ENCODE data around the gene WDR31. TPM values are rescaled to one million over a fixed set of nuclear protein-coding genes. Genes with fewer than 3 reads are reported as not detected.
A peak's percentile ranks its signal among the peaks of the same experiment; 100 is the strongest.
"Not testable (repeated sequence)": the region's sequence is repeated elsewhere in the genome, so short reads cannot be mapped to it uniquely, and the experiment has no call there.

Gene WDR31
- total RNA-seq, 1 donor from 2014 or later: 3.7 TPM

DNA sequence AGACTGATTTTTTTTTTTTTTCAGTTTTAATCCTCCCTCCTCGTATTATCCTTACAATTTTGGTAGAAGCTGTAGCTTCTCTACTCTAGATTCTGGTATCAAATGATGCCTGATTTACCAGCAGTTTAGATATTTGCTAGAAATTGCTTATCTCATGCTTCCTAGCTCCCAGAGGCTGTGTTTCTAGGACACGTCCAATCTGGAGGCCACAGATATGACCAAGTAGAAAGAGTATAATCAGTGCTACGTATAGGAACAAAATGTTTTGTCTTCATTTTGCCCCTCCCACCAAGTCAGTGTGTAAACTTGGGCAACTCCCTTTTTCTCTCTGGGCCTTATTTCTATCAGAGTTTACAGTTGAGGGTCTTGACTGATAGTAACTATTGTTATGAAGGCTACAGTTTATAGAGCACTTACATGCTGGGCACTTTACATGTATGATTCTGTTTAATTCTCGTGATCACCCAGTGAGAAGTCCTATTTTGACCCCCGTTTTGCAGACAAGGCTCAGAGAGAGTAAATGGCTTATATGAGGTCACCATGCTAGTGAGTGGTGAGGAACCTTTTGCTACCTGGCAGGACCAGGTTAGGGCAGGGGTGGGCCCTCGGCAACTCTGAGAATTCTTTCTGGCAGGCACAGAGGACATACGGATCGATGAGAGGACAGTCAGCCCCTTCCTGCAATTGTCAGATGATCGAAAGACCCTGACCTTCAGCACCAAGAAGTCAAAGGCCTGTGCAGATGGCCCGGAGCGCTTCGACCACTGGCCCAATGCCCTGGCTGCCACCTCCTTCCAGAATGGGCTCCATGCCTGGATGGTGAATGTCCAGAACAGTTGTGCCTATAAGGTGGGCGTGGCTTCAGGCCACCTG lies 29.1 kb upstream of the WDR31 start:
- DNase-seq: no peak

DNA sequence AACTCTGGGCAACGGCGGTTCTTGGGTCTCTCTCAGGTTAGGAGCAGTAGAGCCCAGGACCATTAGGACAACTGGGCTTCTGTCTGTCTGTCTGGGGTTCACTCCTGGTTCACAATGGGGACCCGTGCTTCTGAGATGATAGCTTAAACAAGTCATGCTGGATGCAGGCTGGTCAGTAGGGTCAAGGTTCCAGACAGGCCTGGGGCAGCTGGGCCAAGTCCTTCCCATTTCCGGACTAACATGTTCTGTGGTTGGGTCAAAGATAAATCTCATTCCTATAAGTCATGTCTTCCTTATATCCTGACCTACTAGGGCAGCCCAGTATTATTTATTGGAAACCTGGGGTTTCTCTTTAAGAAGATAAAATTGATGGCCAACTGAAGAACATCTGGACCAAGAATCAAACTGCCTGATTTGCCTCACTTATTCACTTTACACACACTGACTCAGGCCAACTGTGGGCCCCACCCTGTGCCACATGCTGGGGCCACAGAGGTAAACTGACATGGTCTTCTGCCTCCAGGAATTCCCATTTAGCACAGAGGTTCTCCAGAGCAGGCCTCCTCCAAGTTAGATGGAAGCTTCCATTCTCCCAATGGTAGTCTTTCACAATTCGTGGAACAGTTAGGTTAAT lies 28.4 kb upstream of the WDR31 start:
- no peak for DNase-seq

DNA sequence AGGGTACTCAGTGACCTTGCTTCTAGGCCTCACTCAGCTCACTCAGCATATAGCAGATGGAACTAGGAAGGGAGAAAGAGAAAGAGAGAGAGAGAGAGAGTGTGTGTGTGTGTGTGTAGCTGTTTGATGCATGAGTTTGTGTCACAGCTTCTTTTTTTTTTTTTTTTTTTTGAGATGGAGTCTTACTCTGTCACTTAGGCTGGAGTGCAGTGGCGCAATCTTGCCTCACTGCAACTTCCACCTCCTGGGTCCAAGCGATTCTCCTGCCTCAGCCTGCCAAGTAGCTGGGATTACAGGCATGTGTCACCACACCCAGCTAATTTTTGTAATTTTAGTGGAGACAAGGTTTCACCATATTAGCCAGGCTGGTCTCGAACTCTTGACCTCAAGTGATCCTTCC lies 25.6 kb upstream of the WDR31 start:
- DNase-seq: not testable (repeated sequence)

GRCh38 chr9:113364951-113365350 lies 24.9 kb upstream of the WDR31 start:
- no peak for DNase-seq

DNA sequence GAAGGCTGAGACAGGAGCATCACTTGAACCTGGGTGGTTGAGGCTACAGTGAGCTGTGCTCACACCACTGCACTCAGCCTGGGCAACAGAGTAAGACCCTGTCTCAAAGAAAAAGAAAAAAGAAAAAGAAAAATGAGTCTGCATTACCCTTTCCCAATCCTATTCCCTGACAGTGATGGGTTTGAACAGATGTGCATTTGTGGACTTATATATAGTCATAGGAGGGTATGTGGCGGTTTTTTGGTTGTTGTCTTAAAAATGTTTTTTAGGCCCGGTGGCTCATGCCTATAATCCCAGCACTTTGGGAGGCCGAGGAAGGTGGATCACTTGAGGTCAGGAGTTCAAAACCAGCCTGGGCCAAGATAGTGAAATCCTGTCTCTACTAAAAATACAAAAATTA lies 23.3 kb upstream of the WDR31 start:
- no peak for DNase-seq

DNA sequence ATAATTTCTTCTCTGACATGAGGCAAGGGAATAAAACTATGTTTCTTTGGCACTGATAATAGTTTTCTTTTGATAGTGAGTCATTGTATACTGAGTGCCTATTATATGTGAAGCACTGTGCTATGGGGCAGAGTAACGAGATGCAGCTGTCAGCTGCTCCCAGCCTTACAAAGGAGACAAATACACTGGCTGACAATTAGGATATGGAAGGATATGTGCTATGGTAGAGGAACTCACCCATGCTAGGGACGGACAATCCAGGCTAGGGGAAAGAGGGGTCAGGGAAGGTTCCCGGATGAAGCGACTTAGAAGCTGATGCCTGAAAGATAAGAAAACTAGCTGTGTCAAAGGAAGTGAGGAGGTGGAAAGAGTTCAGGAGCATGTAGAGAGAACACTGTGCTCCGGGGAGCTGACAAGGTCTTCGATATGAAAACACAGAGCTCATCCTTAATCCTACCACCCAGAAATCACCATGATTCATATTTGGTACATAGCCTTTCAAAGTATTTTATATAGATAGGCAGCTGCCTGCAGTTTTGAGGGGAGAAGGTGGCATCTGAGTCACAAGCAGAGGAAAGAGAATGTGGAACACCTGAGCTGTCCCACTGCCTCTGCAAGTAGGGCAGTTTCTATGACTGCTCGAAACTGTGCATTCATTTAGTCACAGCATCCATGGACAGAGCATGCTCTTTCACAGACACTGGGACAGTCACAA lies 21.4 kb upstream of the WDR31 start:
- no peak for DNase-seq

DNA sequence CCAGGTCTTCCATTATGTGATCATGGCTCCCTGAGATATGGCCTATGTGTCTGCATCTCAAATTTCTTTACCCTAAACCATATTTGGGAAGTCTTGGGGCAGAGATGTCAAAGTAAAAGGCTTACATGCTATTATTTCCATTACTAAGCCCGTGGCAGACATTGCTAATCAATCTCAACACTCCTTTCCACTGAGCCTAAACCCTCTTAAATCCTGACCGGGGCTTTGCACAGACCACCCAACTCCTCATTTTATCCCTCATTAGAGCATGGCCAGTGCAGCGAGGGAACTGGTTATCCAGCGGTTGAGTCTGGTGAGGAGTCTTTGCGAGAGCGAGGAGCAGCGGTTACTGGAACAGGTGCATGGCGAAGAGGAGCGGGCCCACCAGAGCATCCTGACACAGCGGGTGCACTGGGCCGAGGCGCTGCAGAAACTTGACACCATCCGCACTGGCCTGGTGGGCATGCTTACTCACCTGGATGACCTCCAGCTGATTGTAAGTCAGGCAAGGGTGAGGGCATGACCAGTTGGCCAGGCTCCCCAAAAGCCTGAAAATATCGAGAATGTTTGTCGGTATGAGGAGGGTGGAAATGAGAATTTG lies 20.3 kb upstream of the WDR31 start:
- no peak for DNase-seq

DNA sequence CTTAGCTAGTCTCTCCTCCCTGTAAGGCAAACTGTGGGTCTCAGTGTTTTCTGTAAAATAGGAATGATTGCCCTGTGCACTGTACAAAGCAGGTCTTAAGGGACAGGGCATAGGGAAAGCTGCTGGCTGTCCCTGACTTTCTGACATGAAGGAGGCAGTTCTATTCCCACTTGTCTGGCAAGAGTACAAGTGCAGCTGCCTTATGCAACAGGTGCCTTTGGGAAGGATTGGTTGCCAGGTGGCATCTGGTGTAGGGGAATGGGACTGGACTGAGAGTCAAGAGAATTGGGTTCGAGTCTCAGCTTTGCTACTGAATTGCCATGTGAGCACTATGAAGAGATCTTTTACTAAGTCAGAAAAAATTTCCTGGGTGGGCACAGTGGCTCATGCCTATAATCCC lies 19.3 kb upstream of the WDR31 start:
- DNase-seq: peak; percentile 67

- DNase-seq: no peak
Measured at GRCh38 chr9:113356686-113357292, 16.7 kb upstream of the WDR31 start.

DNA sequence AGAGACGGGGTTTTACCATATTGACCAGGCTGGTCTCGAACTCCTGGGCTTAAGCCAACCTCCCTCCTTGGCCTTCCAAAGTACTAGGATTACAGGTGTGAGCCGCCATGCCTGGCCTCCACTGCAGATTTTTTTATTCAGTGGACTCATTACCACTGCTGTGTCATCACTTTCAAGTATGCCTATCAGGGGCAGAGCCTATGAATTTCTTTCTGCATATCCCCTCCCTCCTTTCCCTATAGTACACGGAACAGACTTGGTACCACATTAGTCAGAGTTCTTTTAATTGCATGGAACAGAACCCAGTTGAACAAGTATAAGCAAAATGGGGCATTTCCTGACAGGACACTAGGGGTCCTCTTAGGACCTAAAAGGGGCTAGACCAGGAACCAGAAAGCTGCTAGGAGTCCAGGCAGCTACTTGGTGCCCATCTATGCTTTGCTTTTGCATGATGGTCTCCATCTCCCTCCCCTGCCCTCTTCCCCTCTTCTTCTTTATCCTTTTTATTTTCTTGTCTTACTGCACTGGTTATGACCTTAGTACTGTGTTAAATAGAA lies 15.0 kb upstream of the WDR31 start:
- DNase-seq: no peak

DNA sequence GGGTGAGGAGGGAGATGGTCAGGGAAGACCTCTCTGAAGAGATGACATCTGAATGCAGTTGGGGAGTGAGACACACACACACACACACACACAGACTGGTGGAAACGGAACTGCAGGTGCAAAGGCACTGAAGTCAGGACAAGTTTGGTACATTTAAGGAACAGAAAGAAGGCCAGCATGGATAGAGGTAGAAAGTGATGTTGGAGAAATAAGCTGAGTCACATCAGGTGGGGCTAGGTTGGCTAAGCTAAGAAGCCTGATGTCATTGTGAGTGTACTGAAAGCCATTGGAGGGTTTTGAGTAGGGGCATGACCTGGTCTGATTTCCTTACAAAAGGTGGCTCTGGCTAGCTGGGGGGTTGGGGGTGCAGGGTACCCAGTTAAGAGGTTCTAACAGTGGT lies 12.3 kb upstream of the WDR31 start:
- DNase-seq: no peak

GRCh38 chr9:113352006-113352405 lies 11.9 kb upstream of the WDR31 start:
- DNase-seq: no peak

- DNase-seq: no peak
Measured at GRCh38 chr9:113350937-113351336, 10.9 kb upstream of the WDR31 start.

DNA sequence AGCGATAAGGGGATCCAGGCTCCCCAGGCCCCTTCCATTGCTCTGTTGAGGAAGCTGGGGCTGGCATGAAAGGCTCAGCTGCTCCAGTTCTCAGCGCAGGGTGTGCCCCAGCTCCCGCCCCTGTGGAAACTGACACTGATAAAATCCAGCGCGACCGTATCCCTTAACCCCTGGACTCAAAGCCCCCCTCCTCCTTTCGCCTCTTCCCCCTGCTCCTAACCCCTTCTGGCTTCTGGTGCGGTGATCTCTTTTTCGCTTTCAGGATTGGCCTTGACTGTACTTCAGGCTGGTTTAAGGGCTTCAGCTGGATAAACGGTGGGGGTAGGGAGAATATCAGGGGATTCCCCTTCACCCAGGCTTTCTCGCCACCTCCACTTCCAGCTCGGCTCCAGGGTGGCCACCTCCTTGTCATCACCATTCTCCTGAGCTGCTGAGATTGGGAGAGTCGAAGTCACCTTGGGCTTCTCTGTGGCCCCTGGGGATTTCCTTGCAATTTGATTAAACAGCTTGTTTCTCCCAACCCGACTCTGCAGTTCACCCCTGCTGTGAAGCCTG lies 10.1 kb upstream of the WDR31 start:
- DNase-seq: no peak

- no peak for DNase-seq
Measured at GRCh38 chr9:113349445-113350094, 9.5 kb upstream of the WDR31 start, which contains the start of gene BSPRY. BSPRY (plus strand) TSS chr9:113349541; CDS start chr9:113349580, 39 bp downstream.

- DNase-seq: no peak
Measured at GRCh38 chr9:113349066-113349444, 9.0 kb upstream of the WDR31 start.

GRCh38 chr9:113348437-113348836 lies 8.4 kb upstream of the WDR31 start:
- DNase-seq: no peak

GRCh38 chr9:113345671-113346070 lies 5.6 kb upstream of the WDR31 start:
- no peak for DNase-seq

DNA sequence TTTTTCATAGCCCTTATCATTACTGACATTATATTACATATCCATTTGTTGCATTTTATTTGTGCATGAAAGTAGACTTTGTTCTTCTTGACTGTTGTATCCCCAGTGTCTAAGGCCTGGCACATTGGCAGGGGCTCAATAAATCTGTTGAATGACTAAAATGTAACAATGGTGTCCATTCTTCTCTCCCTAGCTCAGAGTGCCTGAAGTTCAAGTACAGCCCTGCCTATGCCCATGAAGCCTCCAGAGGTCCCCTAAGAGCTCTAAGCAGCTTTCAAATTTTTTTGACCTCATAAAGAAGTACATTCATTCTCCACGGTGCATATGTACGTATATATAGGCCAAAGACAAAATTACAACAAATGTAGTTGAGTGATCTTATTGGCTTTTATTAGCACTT lies 5.1 kb upstream of the WDR31 start:
- no peak for DNase-seq

DNA sequence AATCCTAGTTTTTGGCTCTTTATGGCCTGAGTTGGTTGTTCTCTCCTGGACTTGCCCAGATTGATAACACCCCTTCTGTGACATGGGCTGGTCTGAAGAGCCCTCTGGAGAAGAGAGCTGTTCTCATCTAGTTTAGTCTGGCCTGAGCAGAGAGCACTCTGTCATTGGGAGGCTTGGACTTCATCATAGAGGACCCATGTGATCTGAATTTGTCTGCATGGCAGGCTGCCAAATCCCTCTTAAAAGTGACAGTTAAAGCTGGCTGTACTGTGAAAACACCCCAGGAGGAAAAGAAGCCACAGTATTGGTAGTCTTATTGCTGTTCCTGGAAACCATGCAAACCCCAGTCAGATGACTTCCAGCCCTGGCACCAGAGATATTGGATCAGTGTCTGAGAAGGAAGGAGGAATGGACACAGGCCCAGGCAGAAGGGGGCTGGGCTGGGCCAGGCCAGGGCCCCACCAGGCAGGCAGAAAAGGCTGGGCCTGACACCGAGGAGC lies 3.7 kb upstream of the WDR31 start:
- peak; percentile 95 for DNase-seq
